Measurements from ENCODE around the gene PAF1. TPM values are rescaled to one million over a fixed set of nuclear protein-coding genes. Genes with fewer than 3 reads are reported as not detected.

Gene PAF1
- total RNA-seq, 1 donor = 45.4 TPM

GRCh38 chr19:39417463-39418181, 26.7 kb upstream of the PAF1 start:
- no peak for TF ChIP-seq CTCF (IDR thresholded peaks at IDR 0.05; ENCODE audit: insufficient read depth, low read length)
- DNase-seq (ENCODE audit: low read depth) = no peak
- no peak overlapping the region for H3K4me3 ChIP-seq (ENCODE audit: low read depth, low read length)

- no peak overlapping the region for H3K4me3 ChIP-seq (ENCODE audit: low read depth, low read length)
- TF ChIP-seq CTCF (IDR thresholded peaks at IDR 0.05; ENCODE audit: insufficient read depth, low read length) = no peak
- DNase-seq (ENCODE audit: low read depth) = no peak
Measured at GRCh38 chr19:39416152-39417120, 25.5 kb upstream of the PAF1 start.

GRCh38 chr19:39415111-39416046, 24.5 kb upstream of the PAF1 start:
- peak overlapping the region; percentile 85 for H3K4me3 ChIP-seq (ENCODE audit: low read depth, low read length)
- no peak for TF ChIP-seq CTCF (IDR thresholded peaks at IDR 0.05; ENCODE audit: insufficient read depth, low read length)
- DNase-seq (ENCODE audit: low read depth) = no peak

- peak; percentile 38 for TF ChIP-seq CTCF (IDR thresholded peaks at IDR 0.05; ENCODE audit: insufficient read depth, low read length)
- no peak for DNase-seq (ENCODE audit: low read depth)
- H3K4me3 ChIP-seq (ENCODE audit: low read depth, low read length) = peak overlapping the region; percentile 85
Measured at GRCh38 chr19:39413911-39414608, 23.2 kb upstream of the PAF1 start.

- peak; percentile 59 for DNase-seq (ENCODE audit: low read depth)
- no peak for TF ChIP-seq CTCF (IDR thresholded peaks at IDR 0.05; ENCODE audit: insufficient read depth, low read length)
- H3K4me3 ChIP-seq (ENCODE audit: low read depth, low read length) = peak overlapping the region; percentile 85
Measured at GRCh38 chr19:39413272-39413910, 22.5 kb upstream of the PAF1 start.
